Thyroid gland (tissue), 4 donors: ENCODE results near the gene ATF7. TPM values are rescaled to one million over a fixed set of nuclear protein-coding genes. Genes with fewer than 3 reads are reported as not detected.
"Not testable (repeated sequence)": the region's sequence is repeated elsewhere in the genome, so short reads cannot be mapped to it uniquely, and the experiment has no call there.

Source experiments
- DNase-seq, 2 donors: peaks; one replicate each; pipeline ENCODE4 v3.0.0-alpha.2; 2019
- H3K27ac ChIP-seq, 3 donors: fragments of 200-600 bp; sonication (generic); 1 replicate in 2 of 3; 2 replicates in 1 of 3; pipeline ENCODE4 v1.5.1; 2016 to 2019; ENCODE audit warnings: mild to moderate bottlenecking in 1 of 3, moderate library complexity in 1 of 3
- H3K27me3 ChIP-seq: fragments of 200-600 bp; sonication (generic); one replicate; pipeline ENCODE4 v1.5.1; 2019
- H3K36me3 ChIP-seq, 2 donors: fragments of 200-600 bp; sonication (generic); one replicate each; pipeline ENCODE4 v1.5.1; 2016 to 2019
- H3K4me1 ChIP-seq, 2 donors: fragments of 200-600 bp; sonication (generic); one replicate each; pipeline ENCODE4 v1.5.1; 2017 to 2019
- H3K4me3 ChIP-seq, 3 donors: fragments of 200-600 bp; sonication (generic); replicated peaks in 1 of 3; 1 replicate in 2 of 3; 2 replicates in 1 of 3; pipeline ENCODE4 v1.5.1; 2016; ENCODE audit warnings: mild to moderate bottlenecking in 1 of 3
- H3K9me3 ChIP-seq: fragments of 200-600 bp; sonication (generic); one replicate; pipeline ENCODE4 v1.5.1; 2017
- POLR2A ChIP-seq, 2 donors: fragments of 450-650 bp; IDR thresholded peaks; one replicate each; pipeline ENCODE4 v1.6.1; 2017; ENCODE audit warnings: antibody characterized with exemption in 2 of 2, mild to moderate bottlenecking in 2 of 2, moderate library complexity in 1 of 2
- WGBS, 2 donors: methylation state at CpG; one replicate each; pipeline ENCODE4 v1.1.5; 2017; 5-methylcytosine and 5-hydroxymethylcytosine counted together
- intact Hi-C: fragments of 100-400 bp; cut with DNase I; formaldehyde crosslinking; loops from one replicate; pipeline ENCODE4 v1.15.1; 2023
- total RNA-seq, 4 donors: library from RNA; depleted of rRNA; stranded (reverse); fragments of >200 nt; gene quantifications; one replicate each; pipeline ENCODE4 v1.2.3, GENCODE V29; 2016
- TF ChIP-seq, protein P1 (sequence below), 6 experiments: fragments of 200-600 bp in 3 of 6; fragments of 450-650 bp in 3 of 6; sonication (generic) in 3 of 6; IDR thresholded peaks; one replicate each; pipeline ENCODE4 v1.5.1; 2016 to 2019; ENCODE audit warnings: antibody characterized with exemption in 6 of 6, mild to moderate bottlenecking in 2 of 6, inconsistent platforms in 1 of 6, moderate library complexity in 1 of 6

The ATF7 gene
- total RNA-seq, 4 donors from 2014 or later: 21.3 to 40.1 (median 37.6) TPM

DNA sequence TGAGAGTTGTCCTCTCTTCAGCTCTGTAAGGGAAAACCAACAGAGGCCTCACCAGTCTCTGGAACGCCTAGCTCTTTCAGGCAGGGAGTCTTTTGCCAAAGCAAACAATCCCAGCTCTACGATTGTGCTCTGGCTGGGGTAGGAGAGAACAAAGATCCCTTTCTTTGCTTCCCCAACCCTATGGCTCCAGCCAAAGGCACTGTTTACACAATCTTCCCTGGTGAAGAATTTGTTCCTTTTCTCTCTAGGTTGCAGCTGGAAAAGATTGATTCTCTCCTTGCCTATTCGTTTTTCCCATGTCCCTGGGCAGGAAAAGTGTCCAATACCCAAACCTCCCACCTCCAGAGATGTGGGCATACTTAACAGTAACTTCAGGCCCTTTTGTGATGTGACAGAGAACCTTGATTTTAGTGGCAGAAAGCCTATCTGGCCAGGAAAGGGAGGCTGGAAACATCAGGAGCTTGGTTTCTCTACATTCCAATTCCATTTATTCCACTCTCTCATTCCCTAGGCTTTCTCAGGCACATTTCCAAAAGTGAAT, 32.9 kb upstream of the ATF7 start:
- peak overlapping the region; percentile 47 to 92 (median 79) for H3K27ac ChIP-seq
- intact Hi-C loops: no loop called here
- H3K9me3 ChIP-seq: no peaks in the 10 kb centered on the region
- H3K4me1 ChIP-seq: peaks cover 21 to 28% of the 10 kb centered on the region in 2 donors
- H3K4me3 ChIP-seq: no peak overlapping the region
- WGBS, 2 donors: 7 to 12% methylated on average over 3 of the region's 3 CpGs
- H3K27me3 ChIP-seq: no peaks in the 10 kb centered on the region
- peak; percentile 58 to 61 for DNase-seq
- peaks cover 0 to 10% of the 10 kb centered on the region in 2 donors for H3K36me3 ChIP-seq
- TF ChIP-seq, protein P1, sequence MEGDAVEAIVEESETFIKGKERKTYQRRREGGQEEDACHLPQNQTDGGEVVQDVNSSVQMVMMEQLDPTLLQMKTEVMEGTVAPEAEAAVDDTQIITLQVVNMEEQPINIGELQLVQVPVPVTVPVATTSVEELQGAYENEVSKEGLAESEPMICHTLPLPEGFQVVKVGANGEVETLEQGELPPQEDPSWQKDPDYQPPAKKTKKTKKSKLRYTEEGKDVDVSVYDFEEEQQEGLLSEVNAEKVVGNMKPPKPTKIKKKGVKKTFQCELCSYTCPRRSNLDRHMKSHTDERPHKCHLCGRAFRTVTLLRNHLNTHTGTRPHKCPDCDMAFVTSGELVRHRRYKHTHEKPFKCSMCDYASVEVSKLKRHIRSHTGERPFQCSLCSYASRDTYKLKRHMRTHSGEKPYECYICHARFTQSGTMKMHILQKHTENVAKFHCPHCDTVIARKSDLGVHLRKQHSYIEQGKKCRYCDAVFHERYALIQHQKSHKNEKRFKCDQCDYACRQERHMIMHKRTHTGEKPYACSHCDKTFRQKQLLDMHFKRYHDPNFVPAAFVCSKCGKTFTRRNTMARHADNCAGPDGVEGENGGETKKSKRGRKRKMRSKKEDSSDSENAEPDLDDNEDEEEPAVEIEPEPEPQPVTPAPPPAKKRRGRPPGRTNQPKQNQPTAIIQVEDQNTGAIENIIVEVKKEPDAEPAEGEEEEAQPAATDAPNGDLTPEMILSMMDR (IDR thresholded peaks at IDR 0.05): no peak

DNA sequence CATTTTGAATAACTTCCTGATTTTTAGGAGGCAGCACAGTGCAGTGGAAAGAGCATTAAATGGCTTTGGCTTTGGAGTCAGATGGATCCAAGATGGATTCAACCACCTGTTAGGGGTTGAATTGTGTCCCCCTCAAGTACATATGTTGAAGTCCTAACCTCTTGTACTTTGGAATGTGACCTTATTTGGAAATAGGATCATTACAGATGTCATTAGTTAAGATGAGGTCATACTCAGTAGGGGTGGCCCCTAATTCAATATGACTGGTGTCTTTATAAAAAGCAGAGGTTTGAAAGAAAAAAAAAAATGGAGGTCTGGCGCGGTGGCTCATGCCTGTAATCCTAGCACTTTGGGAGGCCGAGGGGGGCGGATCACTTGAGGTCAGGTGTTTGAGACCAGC, 30.9 kb upstream of the ATF7 start:
- Histone ChIP-seq H3K27me3 (no peaks in the 10 kb centered on the region), H3K36me3 (no peaks in the 10 kb centered on the region), H3K4me1 (peaks cover 21 to 28% of the 10 kb centered on the region in 2 donors), H3K27ac (no peak overlapping the region), H3K9me3 (no peaks in the 10 kb centered on the region), H3K4me3 (no peak overlapping the region)
- 93 to 99% methylated on average over 4 of the region's 4 CpGs for WGBS, 2 donors
- intact Hi-C loops: no loop called here
- DNase-seq: no peak
- no peak for TF ChIP-seq POLR2A (IDR thresholded peaks at IDR 0.05)
- TF ChIP-seq, protein P1 (IDR thresholded peaks at IDR 0.05): no peak

DNA sequence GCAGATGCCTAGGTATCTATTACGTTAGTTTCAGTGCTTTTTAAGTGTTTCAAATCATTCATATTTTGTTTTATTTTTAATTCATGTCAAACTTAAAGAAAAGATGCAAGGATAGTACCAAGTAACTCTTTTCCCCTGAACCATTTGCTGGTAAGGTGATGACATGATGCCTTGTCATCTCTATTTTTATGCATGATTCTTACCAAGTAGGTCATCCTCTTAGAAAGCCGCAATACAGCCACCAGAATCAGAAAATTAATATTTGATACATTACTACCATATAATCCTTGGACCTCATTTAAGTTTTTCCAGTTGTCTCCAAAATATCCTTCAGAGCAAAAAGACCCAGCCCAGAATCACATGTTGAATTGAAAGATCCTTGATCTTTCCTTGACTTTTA, 27.4 kb upstream of the ATF7 start:
- Histone ChIP-seq H3K36me3 (no peaks in the 10 kb centered on the region), H3K4me3 (no peak overlapping the region), H3K27me3 (no peaks in the 10 kb centered on the region), H3K4me1 (peaks cover 5 to 9% of the 10 kb centered on the region in 2 donors), H3K27ac (no peak overlapping the region), H3K9me3 (no peaks in the 10 kb centered on the region)
- DNase-seq: no peak
- no peak for TF ChIP-seq POLR2A (IDR thresholded peaks at IDR 0.05)
- TF ChIP-seq, protein P1 (IDR thresholded peaks at IDR 0.05): no peak
- intact Hi-C loops: no loop called here
- WGBS, 2 donors: 97 to 99% methylated on average over 2 of the region's 2 CpGs

DNA sequence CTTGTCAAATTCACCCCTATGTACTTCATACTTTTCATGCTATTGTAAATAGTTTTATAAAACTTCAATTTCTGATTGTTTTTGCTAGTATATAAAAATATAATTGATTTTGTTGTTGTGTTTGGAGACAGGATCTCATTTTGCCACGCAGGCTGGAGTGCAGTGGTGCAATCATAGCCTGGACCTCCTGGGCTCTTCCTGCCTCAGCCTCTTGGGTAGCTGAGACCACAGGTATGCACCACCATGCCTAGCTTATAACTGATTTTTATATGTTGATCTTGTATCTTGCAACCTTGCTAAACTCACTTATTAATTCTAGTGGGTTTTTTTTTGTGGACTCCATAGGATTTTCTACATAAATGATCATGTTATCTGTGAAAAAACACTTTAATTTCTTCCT, 26.2 kb upstream of the ATF7 start:
- H3K9me3 ChIP-seq: no peaks in the 10 kb centered on the region
- H3K27ac ChIP-seq: no peak overlapping the region
- H3K36me3 ChIP-seq: no peaks in the 10 kb centered on the region
- 79 to 88% methylated on average over 1 of the region's 1 CpG for WGBS, 2 donors
- intact Hi-C loops: no loop called here
- H3K27me3 ChIP-seq: no peaks in the 10 kb centered on the region
- H3K4me3 ChIP-seq: no peak overlapping the region
- no peak for TF ChIP-seq POLR2A (IDR thresholded peaks at IDR 0.05)
- TF ChIP-seq, protein P1 (IDR thresholded peaks at IDR 0.05): no peak
- no peaks in the 10 kb centered on the region for H3K4me1 ChIP-seq
- no peak for DNase-seq

DNA sequence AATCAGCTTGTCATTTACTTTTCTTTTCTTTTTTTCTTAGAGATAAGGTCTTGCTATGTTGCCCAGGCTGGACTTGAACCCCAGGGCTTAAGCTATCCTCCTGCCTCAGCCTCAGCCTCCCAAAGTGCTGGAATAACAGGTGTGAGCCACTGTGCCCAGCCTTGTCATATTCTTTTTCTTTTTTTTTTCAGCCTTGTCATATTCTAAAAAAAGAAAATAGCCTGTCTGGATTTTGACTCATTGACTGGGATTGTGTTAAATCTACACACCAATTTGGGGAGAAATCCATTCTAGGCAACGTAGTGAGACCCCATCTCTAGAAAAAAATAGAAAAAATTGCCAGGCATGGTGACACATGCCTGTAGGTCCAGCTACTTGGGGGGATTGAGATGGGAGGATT, 25.6 kb upstream of the ATF7 start:
- H3K4me1 ChIP-seq: no peaks in the 10 kb centered on the region
- H3K27me3 ChIP-seq: no peaks in the 10 kb centered on the region
- no peaks in the 10 kb centered on the region for H3K9me3 ChIP-seq
- no peak for DNase-seq
- intact Hi-C loops: no loop called here
- no peak overlapping the region for H3K4me3 ChIP-seq
- no peaks in the 10 kb centered on the region for H3K36me3 ChIP-seq
- WGBS, 2 donors: 77 to 79% methylated on average over 1 of the region's 1 CpG
- TF ChIP-seq, protein P1 (IDR thresholded peaks at IDR 0.05): no peak
- no peak for TF ChIP-seq POLR2A (IDR thresholded peaks at IDR 0.05)
- no peak overlapping the region for H3K27ac ChIP-seq

DNA sequence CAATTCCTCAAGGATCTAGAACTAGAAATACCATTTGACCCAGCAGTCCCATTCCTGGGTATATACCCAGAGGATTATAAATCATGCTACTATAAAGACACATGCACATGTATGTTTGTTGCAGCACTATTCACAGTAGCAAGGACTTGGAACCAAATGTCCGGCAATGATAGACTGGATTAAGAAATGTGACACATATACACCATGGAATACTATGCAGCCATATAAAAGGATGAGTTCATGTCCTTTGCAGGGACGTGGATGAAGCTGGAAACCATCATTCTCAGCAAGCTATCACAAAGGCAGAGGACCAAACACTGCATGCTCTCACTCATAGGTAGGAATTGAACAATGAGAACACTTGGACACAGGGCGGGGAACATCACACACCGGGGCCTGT, 20.1 kb upstream of the ATF7 start:
- H3K27me3 ChIP-seq, H3K4me3 ChIP-seq, H3K36me3 ChIP-seq, H3K9me3 ChIP-seq, intact Hi-C loops, DNase-seq, H3K4me1 ChIP-seq, H3K27ac ChIP-seq: not testable (repeated sequence)
- WGBS, 2 donors: 81 to 85% methylated on average over 4 of the region's 4 CpGs
